Suprapubic skin (tissue), 4 donors: Measurements from ENCODE around the gene AP1G2. TPM values are rescaled to one million over a fixed set of nuclear protein-coding genes. Genes with fewer than 3 reads are reported as not detected.

Experiments
- DNase-seq, 2 donors: peaks; one replicate each; pipeline ENCODE4 v3.0.0-alpha.2; 2019; ENCODE audit warnings: low spot score in 2 of 2
- H3K27ac ChIP-seq: fragments of 200-600 bp; sonication (generic); one replicate; pipeline ENCODE4 v1.5.1; 2019
- H3K27me3 ChIP-seq: fragments of 200-600 bp; sonication (generic); one replicate; pipeline ENCODE4 v1.5.1; 2019
- H3K36me3 ChIP-seq: fragments of 200-600 bp; sonication (generic); one replicate; pipeline ENCODE4 v1.5.1; 2019
- H3K4me1 ChIP-seq: fragments of 200-600 bp; sonication (generic); one replicate; pipeline ENCODE4 v1.5.1; 2019
- H3K4me3 ChIP-seq: fragments of 200-600 bp; sonication (generic); one replicate; pipeline ENCODE4 v1.5.1; 2019; ENCODE audit warnings: mild to moderate bottlenecking
- H3K9me3 ChIP-seq: fragments of 200-600 bp; sonication (generic); one replicate; pipeline ENCODE4 v1.5.1; 2019
- EP300 ChIP-seq: sonication (generic); formaldehyde crosslinking; IDR thresholded peaks from one replicate; pipeline ENCODE4 v1.6.1; 2017; ENCODE audit warnings: antibody characterized with exemption
- POLR2A ChIP-seq, 2 donors: fragments of 450-650 bp; IDR thresholded peaks; one replicate each; pipeline ENCODE4 v1.6.1; 2017; ENCODE audit warnings: antibody characterized with exemption in 2 of 2, mild to moderate bottlenecking in 2 of 2, moderate library complexity in 2 of 2
- POLR2AphosphoS5 ChIP-seq, 3 donors: sonication (generic); formaldehyde crosslinking; IDR thresholded peaks; one replicate each; pipeline ENCODE4 v1.6.1; 2017; ENCODE audit warnings: antibody characterized with exemption in 3 of 3
- WGBS: methylation state at CpG from one replicate; pipeline ENCODE4 v1.1.5; 2018; 5-methylcytosine and 5-hydroxymethylcytosine counted together
- total RNA-seq, 4 donors: library from RNA; depleted of rRNA; stranded (reverse); fragments of >200 nt; gene quantifications; one replicate each; pipeline ENCODE4 v1.1.0, GENCODE V29; 2016
- TF ChIP-seq, protein P1 (sequence below), 2 donors: fragments of 200-600 bp in 1 of 2; fragments of 450-650 bp in 1 of 2; sonication (generic) in 1 of 2; IDR thresholded peaks; one replicate each; pipeline ENCODE4 v1.5.1; 2016 to 2019; ENCODE audit warnings: antibody characterized with exemption in 2 of 2, mild to moderate bottlenecking in 1 of 2, moderate library complexity in 1 of 2

The AP1G2 gene
- total RNA-seq, 4 donors from 2014 or later: 117 to 415 (median 150) TPM

DNA sequence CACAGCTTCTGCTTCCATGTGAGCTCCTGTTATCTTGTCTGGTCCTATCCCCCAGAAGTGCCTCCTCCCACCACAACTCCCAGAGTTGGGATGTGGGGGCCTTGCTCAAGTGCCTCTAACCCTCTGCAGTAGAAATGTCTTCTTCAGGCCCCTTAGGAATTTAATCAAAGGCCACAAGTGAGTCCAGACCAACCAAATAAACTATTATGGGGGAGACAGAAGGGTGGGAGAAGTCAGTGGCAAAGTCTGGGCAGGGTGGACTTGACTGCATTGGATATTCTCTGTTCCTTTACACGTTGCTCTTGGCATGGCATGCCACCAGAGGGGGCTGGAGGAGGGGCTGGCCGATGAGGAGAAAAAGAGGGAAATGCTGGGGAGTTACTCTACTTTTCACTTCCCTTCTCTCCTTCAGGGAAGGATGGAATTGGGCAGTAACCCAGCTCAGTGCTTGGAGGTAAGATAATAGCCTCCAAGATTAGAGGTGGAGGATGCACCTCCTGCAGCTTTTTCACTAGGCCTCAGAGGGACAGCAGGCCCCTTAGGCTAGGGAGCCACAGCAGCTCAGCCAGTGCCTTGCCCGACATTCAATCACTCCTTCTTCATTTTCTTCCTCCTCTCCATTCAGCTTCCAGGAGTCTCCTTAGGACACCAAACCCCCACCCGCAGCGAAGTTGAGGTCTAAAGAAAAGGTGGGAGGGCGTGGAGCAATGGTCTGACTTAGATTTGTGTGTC lies 1.2 kb upstream of the AP1G2 start:
- Histone ChIP-seq H3K9me3 (no peaks in the 10 kb centered on the region), H3K4me3 (no peak overlapping the region), H3K4me1 (peaks cover 47% of the 10 kb centered on the region), H3K27me3 (peaks cover 4% of the 10 kb centered on the region), H3K27ac (no peak overlapping the region), H3K36me3 (peaks cover 5% of the 10 kb centered on the region)
- DNase-seq: peak in 1 of 2 donors; percentile 57
- TF ChIP-seq, protein P1, sequence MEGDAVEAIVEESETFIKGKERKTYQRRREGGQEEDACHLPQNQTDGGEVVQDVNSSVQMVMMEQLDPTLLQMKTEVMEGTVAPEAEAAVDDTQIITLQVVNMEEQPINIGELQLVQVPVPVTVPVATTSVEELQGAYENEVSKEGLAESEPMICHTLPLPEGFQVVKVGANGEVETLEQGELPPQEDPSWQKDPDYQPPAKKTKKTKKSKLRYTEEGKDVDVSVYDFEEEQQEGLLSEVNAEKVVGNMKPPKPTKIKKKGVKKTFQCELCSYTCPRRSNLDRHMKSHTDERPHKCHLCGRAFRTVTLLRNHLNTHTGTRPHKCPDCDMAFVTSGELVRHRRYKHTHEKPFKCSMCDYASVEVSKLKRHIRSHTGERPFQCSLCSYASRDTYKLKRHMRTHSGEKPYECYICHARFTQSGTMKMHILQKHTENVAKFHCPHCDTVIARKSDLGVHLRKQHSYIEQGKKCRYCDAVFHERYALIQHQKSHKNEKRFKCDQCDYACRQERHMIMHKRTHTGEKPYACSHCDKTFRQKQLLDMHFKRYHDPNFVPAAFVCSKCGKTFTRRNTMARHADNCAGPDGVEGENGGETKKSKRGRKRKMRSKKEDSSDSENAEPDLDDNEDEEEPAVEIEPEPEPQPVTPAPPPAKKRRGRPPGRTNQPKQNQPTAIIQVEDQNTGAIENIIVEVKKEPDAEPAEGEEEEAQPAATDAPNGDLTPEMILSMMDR (IDR thresholded peaks at IDR 0.05): no peak
- no peak for TF ChIP-seq POLR2AphosphoS5 (IDR thresholded peaks at IDR 0.05)
- TF ChIP-seq EP300: no peak
- no peak for TF ChIP-seq POLR2A (IDR thresholded peaks at IDR 0.05)
- WGBS: 63% methylated on average over 6 of the region's 6 CpGs

DNA sequence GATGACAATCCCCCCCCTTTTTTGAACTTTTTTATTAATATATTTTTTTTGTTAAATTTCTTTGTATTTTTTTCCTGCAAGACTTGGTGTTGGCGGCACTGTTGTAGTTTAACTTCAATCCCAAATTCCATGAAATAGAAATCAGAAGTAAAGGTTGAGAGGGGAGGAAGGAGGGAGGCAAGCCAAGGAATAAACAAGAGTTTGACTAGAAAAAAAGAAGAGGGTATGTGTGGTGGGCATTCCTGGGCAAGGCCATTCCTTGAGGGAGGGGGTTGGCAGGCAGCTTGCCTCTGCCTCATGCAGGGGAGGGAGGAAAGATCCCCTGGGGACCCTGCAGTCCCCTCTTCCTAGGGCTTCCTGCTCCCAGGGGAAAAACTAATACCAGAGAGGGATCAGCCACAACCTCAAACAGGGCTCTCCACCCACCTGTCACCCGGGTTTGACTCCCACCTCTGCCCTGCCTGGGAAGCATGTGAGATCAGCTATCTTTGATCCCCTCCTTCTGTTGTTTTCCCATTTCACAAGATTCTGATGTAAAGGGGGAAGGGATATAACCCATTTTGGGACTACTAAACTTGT lies 519 bp upstream of the AP1G2 start:
- DNase-seq: peak in 1 of 2 donors; percentile 33
- peak overlapping the region; percentile 67 for H3K4me3 ChIP-seq

DNA sequence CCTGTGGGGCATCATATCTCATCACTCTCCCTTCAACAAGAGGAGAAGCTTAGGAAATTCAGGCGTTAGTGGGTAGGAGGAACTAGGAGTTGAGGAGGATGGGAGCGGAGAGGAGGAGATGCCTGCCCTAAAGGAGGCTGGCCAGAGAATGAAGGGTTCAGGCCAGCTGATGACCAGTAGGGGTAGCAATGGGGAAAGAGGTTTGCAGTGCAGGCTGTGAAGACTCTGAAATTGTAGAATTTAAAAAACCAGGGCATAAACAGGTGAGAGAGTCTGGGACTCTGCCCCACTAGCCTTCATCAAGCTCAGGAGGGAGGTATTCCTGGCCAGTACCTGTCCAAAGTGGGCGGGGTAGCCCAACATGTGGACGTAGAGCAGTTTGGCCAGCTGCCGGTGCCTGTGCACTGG lies 809 bp downstream of the AP1G2 start:
- H3K4me1 ChIP-seq: peaks cover 38% of the 10 kb centered on the region
- H3K27ac ChIP-seq: peak overlapping the region; percentile 56
- H3K27me3 ChIP-seq: peaks cover 4% of the 10 kb centered on the region
- H3K9me3 ChIP-seq: no peaks in the 10 kb centered on the region
- peak overlapping the region; percentile 67 for H3K4me3 ChIP-seq
- DNase-seq: no peak
- no peak for TF ChIP-seq POLR2AphosphoS5 (IDR thresholded peaks at IDR 0.05)
- TF ChIP-seq POLR2A (IDR thresholded peaks at IDR 0.05): no peak
- 28% methylated on average over 2 of the region's 5 CpGs for WGBS
- H3K36me3 ChIP-seq: peaks cover 18% of the 10 kb centered on the region

More for the DNA sequence above, 519 bp upstream of the AP1G2 start:
- Histone ChIP-seq H3K4me1 (peaks cover 47% of the 10 kb centered on the region), H3K9me3 (no peaks in the 10 kb centered on the region), H3K27me3 (peaks cover 4% of the 10 kb centered on the region), H3K27ac (peak overlapping the region; percentile 56), H3K36me3 (peaks cover 12% of the 10 kb centered on the region)
- TF ChIP-seq, protein P1 (IDR thresholded peaks at IDR 0.05): no peak
- TF ChIP-seq POLR2A (IDR thresholded peaks at IDR 0.05) (no peak), POLR2AphosphoS5 (IDR thresholded peaks at IDR 0.05) (no peak), EP300 (no peak)
- 70% methylated on average over 2 of the region's 2 CpGs for WGBS

DNA sequence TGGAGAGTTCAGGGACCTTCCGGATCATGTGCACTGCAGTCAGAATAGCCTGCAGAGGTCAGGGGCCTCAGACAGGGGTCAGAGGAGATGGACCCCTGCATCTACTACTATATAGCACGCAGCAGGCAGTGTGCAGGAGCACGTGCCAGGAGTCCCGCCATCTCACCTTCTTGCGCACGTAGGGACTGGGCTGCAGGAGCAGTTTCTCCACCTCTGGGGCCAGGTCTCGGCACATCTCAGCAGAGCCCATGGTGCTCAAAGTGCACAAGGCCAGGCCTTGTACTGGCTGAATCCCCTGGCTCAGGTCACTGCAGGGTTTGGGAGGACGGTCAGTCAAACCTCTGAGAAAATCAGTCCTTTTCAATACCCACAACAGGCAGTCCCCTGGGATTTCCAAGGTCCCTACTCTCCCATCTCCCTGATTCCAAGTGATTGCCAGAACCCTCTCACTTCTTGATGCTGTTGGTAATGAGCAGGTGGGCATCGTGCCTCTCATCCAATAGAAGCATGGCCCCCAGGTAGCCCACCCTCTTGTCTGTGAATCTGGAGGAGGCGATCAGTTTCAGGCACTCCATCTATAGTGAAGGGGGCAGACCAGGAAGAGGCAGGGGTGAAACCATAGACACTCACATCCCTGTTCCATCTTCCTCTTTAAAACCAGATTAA lies 1.3 kb downstream of the AP1G2 start:
- WGBS: 85% methylated on average over 5 of the region's 10 CpGs

DNA sequence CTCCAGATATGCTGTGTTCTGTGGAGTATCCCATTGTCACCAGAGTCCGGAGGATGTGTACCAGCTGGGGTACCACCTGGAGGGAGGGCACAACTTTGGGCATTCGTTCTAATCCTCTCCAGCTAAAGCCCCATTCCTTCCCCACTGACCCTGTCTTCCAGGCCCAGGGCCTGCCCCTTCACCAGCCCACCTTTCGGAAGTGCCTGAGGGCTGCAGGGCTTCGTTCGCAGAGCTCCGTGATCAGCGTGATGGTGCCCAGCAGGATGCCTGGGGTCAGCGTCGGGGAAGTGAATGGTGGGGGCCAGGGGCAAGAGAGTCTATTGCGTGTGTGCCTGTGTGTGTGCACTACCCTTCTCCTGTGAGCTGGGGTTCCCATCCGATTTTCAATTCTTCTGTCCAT lies 2.0 kb downstream of the AP1G2 start:
- Histone ChIP-seq H3K27ac (no peak overlapping the region), H3K4me1 (peaks cover 37% of the 10 kb centered on the region), H3K27me3 (no peaks in the 10 kb centered on the region), H3K9me3 (no peaks in the 10 kb centered on the region), H3K4me3 (no peak overlapping the region), H3K36me3 (peaks cover 29% of the 10 kb centered on the region)
- DNase-seq: peak in 1 of 2 donors; percentile 44
- 90% methylated on average over 4 of the region's 11 CpGs for WGBS
- TF ChIP-seq POLR2AphosphoS5 (IDR thresholded peaks at IDR 0.05) (no peak), POLR2A (IDR thresholded peaks at IDR 0.05) (no peak), EP300 (no peak)
- TF ChIP-seq, protein P1 (IDR thresholded peaks at IDR 0.05): no peak

More for the DNA sequence above, 1.3 kb downstream of the AP1G2 start:
- H3K27ac ChIP-seq: no peak overlapping the region
- peak overlapping the region; percentile 67 for H3K4me3 ChIP-seq
- TF ChIP-seq POLR2AphosphoS5 (IDR thresholded peaks at IDR 0.05): no peak
- TF ChIP-seq EP300: no peak
- TF ChIP-seq POLR2A (IDR thresholded peaks at IDR 0.05): no peak
- TF ChIP-seq, protein P1 (IDR thresholded peaks at IDR 0.05): no peak
- peaks cover 4% of the 10 kb centered on the region for H3K27me3 ChIP-seq
- peaks cover 23% of the 10 kb centered on the region for H3K36me3 ChIP-seq
- DNase-seq: peak in 1 of 2 donors; percentile 57
- H3K4me1 ChIP-seq: peaks cover 37% of the 10 kb centered on the region
- no peaks in the 10 kb centered on the region for H3K9me3 ChIP-seq
